MCF 10A (cell line): Measurements from ENCODE around the gene SYCE1L. TPM values are rescaled to one million over a fixed set of nuclear protein-coding genes. Genes with fewer than 3 reads are reported as not detected.

Experiments used
- BruUV-seq: library from RNA; stranded (reverse); fragments of 400-500 nt; replicated peaks from 2 replicates; lab custom pipeline; 2021; lab: Mats Ljungman, UMichigan
- CTCF ChIA-PET: fragments of 300-600 bp; sonication (Branson Sonifier 250); formaldehyde crosslinking; extraction: SDS; loops from one replicate; lab custom pipeline; 2021; ENCODE audit warnings: antibody characterized with exemption, inconsistent platforms; lab: Yijun Ruan, JAX
- POLR2A ChIA-PET: fragments of 300-600, 350-650 bp; sonication (Branson Sonifier 250); formaldehyde crosslinking; extraction: SDS; loops from one replicate; lab custom pipeline; 2020; ENCODE audit warnings: antibody characterized with exemption, inconsistent platforms; lab: Yijun Ruan, JAX
- DNase-seq: peaks from one replicate; pipeline ENCODE4 v3.0.0-alpha.2; 2018; ENCODE audit not compliant: unreplicated experiment
- H3K27ac Mint-ChIP-seq: one replicate; pipeline ENCODE4 v1.8.0; 2022; ENCODE audit warnings: mild to moderate bottlenecking, low read depth, mixed read lengths; ENCODE audit not compliant: unreplicated experiment
- H3K27me3 Mint-ChIP-seq: one replicate; pipeline ENCODE4 v1.8.0; 2022; ENCODE audit warnings: mixed read lengths; ENCODE audit not compliant: insufficient read depth, unreplicated experiment
- H3K36me3 Mint-ChIP-seq: one replicate; pipeline ENCODE4 v1.8.0; 2022; ENCODE audit warnings: mild to moderate bottlenecking, moderate library complexity, mixed read lengths; ENCODE audit not compliant: insufficient read depth, unreplicated experiment
- H3K4me1 Mint-ChIP-seq: one replicate; pipeline ENCODE4 v1.8.0; 2022; ENCODE audit warnings: mixed read lengths; ENCODE audit not compliant: insufficient read depth, unreplicated experiment
- H3K4me3 Mint-ChIP-seq: one replicate; pipeline ENCODE4 v1.8.0; 2022; ENCODE audit warnings: mild to moderate bottlenecking, moderate library complexity, mixed read lengths; ENCODE audit not compliant: unreplicated experiment
- H3K9me3 Mint-ChIP-seq: one replicate; pipeline ENCODE4 v1.8.0; 2022; ENCODE audit warnings: mixed read lengths; ENCODE audit not compliant: unreplicated experiment
- intact Hi-C: fragments of 100-400 bp; cut with micrococcal nuclease; formaldehyde crosslinking; loops from 2 replicates; pipeline ENCODE4 v1.14.1; 2022
- total RNA-seq: library from RNA; stranded (reverse); gene quantifications from 2 replicates; pipeline ENCODE4 v1.2.3, GENCODE V29; 2022
- TF ChIP-seq, protein P1 (sequence below): fragments of 200-600 bp; IDR thresholded peaks from one replicate; pipeline ENCODE4 v1.8.0; 2022; ENCODE audit warnings: antibody characterized with exemption, mild to moderate bottlenecking; ENCODE audit not compliant: unreplicated experiment

Gene SYCE1L
- total RNA-seq, 1 experiment from 2014 or later, result 12.2 TPM

DNA sequence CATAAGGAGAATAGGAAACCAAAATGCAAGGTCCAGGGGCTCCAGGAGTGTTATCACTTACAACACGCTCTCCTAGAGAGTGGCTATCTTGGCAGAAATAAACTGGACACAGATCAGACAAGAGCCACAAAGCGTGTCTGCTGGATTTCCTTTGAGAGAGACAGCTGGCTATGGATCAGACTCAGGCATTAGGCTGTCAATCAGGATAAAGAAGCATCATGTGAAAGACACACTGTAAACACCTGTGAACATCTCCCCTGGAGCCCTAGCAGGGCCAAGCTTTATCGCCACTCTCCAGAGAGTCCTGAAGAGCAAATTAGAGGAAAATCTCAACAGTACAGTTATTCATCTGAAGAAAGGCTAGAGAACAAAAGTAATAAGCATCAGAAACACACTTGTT is 26.0 kb downstream of the SYCE1L start:
- Mint-ChIP-seq H3K27ac (no peak overlapping the region), H3K36me3 (no peaks in the 10 kb centered on the region), H3K9me3 (no peaks in the 10 kb centered on the region), H3K4me1 (peaks cover 6% of the 10 kb centered on the region), H3K27me3 (no peaks in the 10 kb centered on the region), H3K4me3 (no peak overlapping the region)
- DNase-seq, result no peak
- no TSS peak for BruUV-seq
- TF ChIP-seq, protein P1, sequence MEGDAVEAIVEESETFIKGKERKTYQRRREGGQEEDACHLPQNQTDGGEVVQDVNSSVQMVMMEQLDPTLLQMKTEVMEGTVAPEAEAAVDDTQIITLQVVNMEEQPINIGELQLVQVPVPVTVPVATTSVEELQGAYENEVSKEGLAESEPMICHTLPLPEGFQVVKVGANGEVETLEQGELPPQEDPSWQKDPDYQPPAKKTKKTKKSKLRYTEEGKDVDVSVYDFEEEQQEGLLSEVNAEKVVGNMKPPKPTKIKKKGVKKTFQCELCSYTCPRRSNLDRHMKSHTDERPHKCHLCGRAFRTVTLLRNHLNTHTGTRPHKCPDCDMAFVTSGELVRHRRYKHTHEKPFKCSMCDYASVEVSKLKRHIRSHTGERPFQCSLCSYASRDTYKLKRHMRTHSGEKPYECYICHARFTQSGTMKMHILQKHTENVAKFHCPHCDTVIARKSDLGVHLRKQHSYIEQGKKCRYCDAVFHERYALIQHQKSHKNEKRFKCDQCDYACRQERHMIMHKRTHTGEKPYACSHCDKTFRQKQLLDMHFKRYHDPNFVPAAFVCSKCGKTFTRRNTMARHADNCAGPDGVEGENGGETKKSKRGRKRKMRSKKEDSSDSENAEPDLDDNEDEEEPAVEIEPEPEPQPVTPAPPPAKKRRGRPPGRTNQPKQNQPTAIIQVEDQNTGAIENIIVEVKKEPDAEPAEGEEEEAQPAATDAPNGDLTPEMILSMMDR, result no peak
- intact Hi-C loops, result no loop called here
- CTCF ChIA-PET, result interaction anchor here (0.9 kb wide), 1 partner anchor 9 kb away, joined by 3 read pairs; no protein-coding TSS in a partner anchor
- POLR2A ChIA-PET, result no interaction called here

DNA sequence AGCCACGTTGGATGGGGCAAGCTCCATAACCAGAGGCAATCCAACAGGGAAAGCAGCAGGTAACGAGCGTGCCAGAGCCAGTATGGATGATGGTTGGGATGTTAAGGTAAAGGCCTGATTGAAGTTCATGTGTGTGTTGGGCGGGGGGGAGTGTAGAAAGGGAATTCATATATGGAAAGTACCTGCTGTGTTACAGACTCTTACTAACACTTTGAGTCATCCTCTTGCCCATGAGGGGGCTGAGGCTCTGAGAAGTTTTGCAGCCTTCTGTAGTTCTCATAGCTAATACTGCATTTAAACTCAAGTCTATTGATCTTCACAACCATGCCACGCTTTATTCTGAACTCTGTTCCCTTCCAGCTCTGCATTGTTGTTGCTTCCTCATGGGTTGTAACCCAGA is 28.5 kb downstream of the SYCE1L start:
- peaks cover 6% of the 10 kb centered on the region for H3K4me1 Mint-ChIP-seq
- TF ChIP-seq, protein P1, result no peak

DNA sequence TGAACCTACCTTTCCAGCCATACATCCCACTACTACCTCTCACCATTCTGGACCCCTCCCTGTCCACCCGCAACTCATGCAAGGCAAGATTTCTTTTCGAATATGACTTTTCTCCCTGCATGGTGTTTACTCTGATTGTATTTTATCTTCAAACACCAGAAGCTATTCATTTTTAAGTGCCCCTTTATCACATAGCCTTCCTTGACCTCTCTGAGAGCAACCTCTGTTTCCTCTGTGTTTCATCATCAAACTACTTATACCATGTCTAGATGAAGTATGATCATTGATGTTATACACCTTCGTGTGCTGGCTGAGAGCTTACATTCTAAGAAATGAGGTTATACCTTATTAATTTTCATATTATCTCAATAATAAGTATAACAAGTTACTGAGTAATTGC is 31.8 kb downstream of the SYCE1L start:
- ChIA-PET CTCF (interaction anchor here (0.6 to 14.9 kb wide), 5 partner anchors 8 to 446 kb away, joined by 3 to 486 read pairs (median 3); no protein-coding TSS in a partner anchor), POLR2A (interaction anchor here (0.6 kb wide), 1 partner anchor 1782 kb away, joined by 3 read pairs; no protein-coding TSS in a partner anchor)
- H3K36me3 Mint-ChIP-seq, result no peaks in the 10 kb centered on the region
- H3K4me1 Mint-ChIP-seq, result no peaks in the 10 kb centered on the region
- no peaks in the 10 kb centered on the region for H3K9me3 Mint-ChIP-seq
- BruUV-seq, result no TSS peak
- intact Hi-C loops, result no loop called here
- no peak for DNase-seq
- no peak overlapping the region for H3K27ac Mint-ChIP-seq
- H3K4me3 Mint-ChIP-seq, result no peak overlapping the region
- TF ChIP-seq, protein P1, result no peak
- peaks cover 10% of the 10 kb centered on the region for H3K27me3 Mint-ChIP-seq

More for the DNA sequence above, 28.5 kb downstream of the SYCE1L start:
- no peaks in the 10 kb centered on the region for H3K27me3 Mint-ChIP-seq
- no TSS peak for BruUV-seq
- DNase-seq, result no peak
- intact Hi-C loops, result no loop called here
- no peaks in the 10 kb centered on the region for H3K36me3 Mint-ChIP-seq
- POLR2A ChIA-PET, result no interaction called here
- CTCF ChIA-PET, result interaction anchor here (0.5 to 14.9 kb wide), 4 partner anchors 13 to 872 kb away, joined by 3 to 486 read pairs (median 4); partner anchors contain the start of gene WWOX
- H3K27ac Mint-ChIP-seq, result no peak overlapping the region
- H3K9me3 Mint-ChIP-seq, result no peaks in the 10 kb centered on the region
- H3K4me3 Mint-ChIP-seq, result no peak overlapping the region

DNA sequence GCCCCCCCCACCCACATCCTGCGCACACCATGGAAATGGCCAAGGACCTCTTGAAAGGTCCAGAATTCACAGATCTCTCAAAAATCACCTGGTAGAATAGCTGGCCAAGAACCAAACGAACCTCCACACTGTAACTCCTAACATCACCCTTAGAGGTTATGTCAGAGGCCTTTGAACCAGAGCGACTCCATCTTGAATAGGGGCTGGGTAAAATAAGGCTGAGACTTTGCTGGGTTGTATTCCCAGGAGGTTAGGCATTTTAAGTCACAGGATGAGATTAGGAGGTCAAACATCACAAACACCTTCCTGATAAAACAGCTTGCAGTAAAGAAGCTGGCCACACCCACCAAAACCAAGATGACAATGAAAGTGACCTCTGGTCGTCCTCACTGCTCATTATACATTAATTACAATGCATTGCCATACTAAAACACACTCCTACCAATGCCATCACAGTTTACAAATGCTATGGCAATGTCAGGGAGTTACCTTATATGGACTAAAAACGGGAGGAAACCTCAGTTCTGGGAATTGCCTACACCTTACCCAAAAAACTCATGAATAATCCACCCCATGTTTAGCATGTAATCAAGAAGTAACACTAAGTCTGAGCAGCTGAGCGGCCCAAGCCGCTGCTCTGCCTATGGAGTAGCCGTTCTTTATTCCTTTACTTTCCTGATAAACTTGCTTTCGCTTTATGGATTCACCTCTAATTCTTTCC is 34.8 kb downstream of the SYCE1L start:
- no peak for DNase-seq
- Mint-ChIP-seq H3K27me3 (peaks cover 10% of the 10 kb centered on the region), H3K27ac (no peak overlapping the region), H3K4me1 (peaks cover 8% of the 10 kb centered on the region), H3K9me3 (no peaks in the 10 kb centered on the region), H3K36me3 (no peaks in the 10 kb centered on the region), H3K4me3 (no peak overlapping the region)
- intact Hi-C loops, result no loop called here
- ChIA-PET CTCF (interaction anchor here (0.6 to 14.9 kb wide), 6 partner anchors 9 to 1254 kb away, joined by 3 to 486 read pairs (median 3); no protein-coding TSS in a partner anchor), POLR2A (no interaction called here)
- BruUV-seq, result no TSS peak
- TF ChIP-seq, protein P1, result no peak
